GM18499 (cell line): ENCODE data around the gene KRT24.
"Not testable (repeated sequence)": the region's sequence is repeated elsewhere in the genome, so short reads cannot be mapped to it uniquely, and the experiment has no call there.

ENCODE experiments used
- ATAC-seq: cut with Tn5 transposase; IDR thresholded peaks from one replicate; pipeline ENCODE4 v1.9.1; 2021; ENCODE audit warnings: moderate number of reproducible peaks; ENCODE audit not compliant: insufficient read depth, unreplicated experiment

KRT24 gene

DNA sequence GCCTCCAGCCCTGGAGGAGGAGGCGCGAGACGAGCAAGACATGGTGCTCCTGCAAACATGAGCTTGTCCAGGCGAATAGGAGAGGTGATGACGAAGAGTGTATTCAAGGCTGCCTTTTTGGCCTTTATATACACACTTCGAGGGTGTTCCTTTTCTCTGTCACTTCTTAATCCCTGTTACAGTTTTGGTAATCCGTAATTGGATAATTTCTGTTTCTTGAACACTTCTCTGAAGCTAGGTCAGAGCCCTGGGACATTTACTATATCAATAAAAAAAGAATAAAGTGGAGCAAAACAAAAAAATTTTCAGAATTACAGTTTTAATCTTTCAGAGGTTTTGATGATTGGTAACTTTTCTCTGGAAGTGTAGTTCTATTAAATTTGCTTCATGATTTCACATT lies at the start of gene KRT24:
TSS of gene KRT24 (minus strand) at position 101 of the 400 bp plus-strand sequence. CDS start at position 42, 59 bp downstream.
- ATAC-seq = no peak

DNA sequence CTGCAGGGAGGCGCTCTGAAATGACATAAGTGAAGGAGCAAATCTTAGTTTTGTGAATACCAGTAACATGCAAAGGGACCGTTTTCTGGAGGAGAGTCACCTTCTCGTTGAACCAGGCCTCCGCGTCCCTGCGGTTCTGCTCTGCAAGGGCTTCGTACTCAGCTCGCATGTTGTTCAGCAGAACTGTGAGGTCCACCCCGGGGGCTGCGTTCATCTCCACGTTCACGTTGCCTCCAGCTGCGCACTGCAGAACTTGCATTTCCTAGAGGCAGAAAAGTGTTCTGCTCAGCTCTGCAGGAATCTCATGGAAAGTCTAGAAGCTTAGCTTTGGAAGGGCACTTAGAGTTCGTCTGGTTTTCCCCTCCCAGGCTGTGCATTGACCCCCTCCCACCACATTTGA lies 47.5 kb upstream of the KRT24 start:
- no peak for ATAC-seq

DNA sequence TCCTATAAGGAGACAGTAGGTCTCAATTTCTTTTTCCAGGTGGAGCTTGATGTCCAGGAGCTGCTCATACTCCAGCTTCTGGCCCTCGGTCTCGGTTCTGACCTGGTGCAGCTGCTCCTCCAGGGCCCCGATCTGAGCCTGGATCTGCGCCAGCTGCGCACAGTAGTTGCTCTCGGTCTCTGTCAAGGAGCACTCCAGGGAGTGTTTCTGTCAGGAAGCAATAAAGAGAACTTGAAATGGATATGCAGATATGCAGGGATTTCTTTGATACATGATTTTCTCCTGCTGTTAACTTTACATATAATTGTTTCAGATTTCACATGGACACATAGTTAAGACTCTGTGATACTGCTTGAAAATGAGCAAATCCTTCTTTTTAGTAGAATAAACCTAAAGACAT lies 46.8 kb upstream of the KRT24 start:
- ATAC-seq = no peak

DNA sequence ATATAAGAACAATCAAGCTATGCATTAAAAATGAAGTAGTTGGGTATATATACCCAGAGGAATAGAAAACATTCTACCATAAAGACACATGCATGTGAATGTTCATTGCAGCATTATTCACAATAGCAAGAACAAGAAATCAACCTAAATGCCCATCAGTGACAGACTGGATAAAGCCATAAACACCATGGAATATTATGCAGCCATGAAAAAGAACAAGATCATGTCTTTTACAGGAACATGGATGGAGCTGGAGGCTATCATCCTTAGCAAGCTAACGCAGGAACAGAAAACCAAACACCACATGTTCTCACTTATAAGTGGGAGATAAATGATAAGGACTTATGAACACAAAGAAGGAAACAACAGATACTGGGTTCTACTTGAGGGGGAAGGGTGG lies 45.1 kb upstream of the KRT24 start:
- not testable (repeated sequence) for ATAC-seq

DNA sequence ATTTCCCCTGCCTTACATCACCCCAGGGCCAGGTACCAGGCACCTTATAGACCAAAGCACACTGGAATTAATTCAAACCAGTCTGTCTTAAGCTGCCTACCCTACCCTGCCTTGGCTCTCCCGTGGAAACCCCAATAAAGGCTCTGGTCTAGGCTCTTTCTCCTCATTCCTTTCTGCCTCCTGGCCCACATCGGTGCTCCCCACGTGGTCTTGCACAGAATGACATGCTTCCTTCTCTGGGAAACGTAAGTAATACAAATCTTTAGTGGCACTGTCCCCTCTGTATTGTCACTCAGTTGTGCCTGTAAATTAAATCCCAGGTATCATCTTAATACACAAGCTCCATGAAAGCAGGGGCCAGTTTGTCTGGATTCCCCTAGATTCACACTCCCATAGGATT lies 35.0 kb upstream of the KRT24 start:
- ATAC-seq = no peak

DNA sequence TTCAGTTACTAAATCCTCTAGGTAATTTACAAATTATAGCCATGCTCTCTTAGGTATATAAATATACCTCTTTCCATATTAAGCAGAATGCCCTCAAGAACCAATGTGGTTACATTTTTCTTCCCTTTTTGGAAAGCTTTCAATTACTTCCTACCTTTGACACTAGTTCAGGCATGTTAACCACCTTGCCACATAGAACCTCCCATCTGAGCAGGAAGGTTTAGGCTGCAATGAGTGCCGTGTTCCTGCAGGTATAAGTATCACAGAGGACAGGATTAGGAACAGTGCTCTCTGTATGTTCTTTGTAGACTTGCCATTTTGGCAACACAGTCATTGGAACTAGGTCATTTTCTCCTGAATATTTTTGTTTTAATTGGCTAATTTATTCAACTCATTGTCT lies 31.5 kb upstream of the KRT24 start:
- ATAC-seq = no peak

DNA sequence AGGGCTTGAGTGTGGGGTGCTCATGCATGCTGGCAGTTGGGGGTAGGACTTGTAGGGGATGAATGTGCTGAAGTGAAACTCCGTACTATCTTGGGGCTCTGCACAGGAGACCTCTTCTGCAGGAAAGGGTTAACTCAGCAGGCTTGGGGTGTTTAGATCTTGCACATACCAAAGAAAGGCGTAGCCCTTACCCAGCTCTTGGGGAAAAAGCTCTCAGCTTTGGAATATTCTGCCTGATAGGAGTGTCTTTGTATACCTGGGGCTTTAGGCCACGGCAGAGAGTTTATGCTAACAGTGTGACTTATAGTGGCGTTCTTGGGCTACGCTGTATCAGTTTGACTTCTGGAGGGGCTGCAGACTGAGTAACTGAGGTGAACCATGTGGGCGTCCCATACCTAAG lies 30.5 kb upstream of the KRT24 start:
- no peak for ATAC-seq

DNA sequence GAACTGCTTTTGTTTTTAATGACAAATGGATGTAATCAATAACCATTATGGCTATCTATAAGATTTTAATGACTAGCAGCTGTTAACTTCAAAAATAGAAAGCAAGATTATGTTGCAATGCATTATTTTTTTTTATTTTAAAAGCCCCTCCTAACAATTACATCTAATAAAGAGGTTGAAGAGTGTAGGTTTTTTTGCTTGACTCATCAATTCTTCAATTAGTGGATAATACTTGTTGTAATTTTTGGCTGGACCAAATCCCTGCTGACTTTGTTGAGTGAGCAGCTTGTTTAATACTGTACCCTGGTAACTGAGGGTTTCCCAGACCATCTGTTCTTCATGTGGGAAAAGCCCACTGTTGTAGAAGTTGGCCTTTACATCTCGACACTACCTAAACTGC lies 27.4 kb upstream of the KRT24 start:
- no peak for ATAC-seq

DNA sequence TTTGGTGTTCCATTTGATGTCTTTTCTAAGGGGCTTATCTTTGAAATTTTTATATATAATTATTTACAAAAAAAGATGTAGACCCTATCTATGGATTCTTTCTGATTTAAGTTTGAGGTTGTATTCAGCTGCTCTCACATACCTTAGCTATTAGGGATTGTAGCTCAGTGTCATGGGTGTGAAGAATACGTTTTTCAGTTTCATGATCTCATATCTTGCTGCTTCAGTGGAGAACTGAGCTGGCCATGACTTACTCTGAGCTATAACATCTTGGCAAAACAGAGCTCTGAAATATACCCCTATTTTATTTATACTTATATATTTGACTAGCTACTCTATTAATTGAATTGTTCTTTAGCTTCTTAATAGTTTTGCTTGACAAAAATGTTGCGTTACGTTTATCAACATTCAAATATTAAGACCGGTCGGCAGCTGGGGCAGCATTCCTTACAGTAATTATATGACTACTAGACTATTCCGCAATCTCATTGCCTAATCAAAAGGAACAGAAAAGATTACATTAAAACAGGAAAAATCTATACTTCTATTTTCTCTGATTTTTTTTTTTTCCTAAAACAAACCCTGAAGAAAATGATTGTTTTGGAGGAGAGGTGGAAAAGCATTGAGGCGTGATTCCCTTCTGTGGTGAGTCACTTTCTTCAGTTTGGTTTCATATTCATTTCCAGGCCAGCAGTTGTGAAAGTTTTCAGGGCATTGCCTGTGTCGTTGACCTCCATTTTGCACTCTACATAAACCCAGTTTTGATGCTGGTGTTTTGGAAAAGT lies 24.1 kb upstream of the KRT24 start:
- no peak for ATAC-seq

DNA sequence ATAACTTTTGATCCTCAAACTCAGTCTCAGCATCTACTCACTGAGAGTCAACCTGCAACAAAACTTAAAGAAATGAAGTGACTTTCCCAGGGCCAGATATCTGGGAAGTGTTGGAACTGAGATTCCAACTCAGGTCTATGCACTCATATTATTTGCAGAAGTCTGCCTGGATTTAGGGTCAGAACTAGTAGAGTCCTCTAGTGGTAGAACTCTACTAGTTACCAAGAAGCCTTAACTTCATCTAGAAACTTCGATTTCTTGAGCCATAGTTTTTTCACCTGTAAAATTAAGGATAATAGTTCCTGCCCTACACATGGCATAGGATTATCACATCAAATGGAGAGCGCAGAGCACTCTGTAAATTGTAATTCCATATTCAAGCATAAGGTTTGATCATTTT lies 23.4 kb upstream of the KRT24 start:
- no peak for ATAC-seq

DNA sequence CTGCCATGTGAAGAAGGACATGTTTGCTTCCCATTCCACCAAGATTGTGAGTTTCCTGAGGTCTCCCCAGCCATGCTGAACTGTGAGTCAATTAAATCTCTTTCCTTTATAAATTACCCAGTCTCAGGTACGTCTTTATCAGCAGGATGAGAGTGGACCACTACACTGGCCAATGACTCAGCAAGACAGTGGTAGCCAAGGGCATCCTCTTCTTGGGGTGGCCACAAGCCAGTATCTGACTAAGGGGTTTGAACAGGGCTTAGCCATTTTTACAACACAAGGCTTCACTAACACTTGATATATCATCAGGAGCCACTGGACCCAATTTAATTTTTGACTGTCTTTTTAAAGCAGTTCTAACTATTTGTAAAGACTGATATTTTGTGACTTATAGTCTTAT lies 21.1 kb upstream of the KRT24 start:
- ATAC-seq = no peak

DNA sequence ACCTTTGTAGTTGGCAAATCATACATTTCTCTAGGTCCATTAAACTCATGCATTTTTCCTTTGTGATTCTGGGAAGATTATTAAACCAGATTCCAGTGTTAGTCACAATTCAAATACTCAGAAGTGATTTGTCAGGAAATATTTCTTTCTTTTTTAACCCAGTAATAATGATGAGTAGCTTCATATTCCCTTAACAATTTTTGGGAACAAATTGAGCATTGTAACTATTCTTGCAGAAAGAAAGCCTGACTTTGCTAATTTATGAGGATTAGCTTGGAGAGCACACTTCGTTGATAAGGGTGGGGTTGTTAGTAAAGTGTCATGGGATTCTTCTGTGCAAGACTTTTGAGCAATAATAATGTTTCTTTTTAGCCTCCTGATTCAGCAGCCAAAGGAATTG lies 18.7 kb upstream of the KRT24 start:
- no peak for ATAC-seq

DNA sequence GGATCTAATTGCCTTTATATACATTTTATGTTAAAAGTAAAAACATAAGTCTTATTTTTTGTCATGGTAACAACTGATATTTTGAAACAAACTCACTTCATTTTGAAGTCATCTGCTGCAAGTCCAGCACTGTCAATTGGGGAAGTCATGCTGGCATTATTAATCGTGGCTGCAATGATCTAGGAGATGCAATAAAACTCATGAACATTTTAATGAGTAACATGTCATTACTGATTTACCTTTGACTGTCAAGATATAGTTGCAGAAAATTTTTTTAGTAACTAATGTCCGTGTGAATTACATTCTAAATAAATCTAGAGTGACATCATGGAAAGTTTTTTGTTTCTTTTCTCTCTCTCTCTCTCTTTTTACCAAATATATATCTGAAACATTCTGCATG lies 17.3 kb upstream of the KRT24 start:
- ATAC-seq = no peak

DNA sequence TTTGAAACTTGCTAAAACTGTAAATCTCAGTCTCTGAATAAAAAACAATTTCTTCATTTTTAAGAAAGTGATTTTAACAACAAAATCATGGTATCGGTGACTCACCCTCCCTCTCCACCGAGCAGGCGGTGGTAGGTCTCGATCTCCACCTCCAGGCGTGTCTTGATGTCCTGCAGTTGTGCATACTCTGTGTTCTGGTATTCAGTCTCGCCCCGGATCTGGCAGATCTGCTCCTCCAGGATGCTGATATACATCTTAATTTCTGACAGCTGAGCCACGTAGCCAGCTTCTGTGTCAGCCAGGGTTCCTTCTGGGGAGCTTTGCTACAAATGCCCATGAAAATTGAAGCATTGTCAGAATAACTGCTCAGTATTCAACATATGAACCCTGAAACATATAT lies 15.4 kb upstream of the KRT24 start:
- ATAC-seq = no peak

DNA sequence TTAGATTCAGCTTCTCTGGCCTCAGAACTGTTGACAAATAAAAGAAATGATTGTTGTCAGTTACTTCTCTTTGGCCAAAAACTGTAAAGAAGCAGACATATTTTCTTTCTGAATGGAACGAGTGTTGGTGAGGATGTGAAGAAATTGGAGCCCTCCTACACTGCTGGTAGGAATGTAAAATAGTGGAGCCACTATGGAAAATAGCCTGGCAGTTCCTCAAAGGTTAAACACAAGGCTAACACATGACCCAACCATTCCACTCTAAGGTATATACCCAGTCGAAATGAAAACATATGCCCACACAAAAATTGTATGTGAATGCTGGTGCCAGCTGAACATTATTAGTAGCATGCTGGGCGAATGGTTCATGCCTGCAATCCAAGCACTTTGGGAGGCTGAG lies 14.2 kb upstream of the KRT24 start:
- ATAC-seq = no peak

DNA sequence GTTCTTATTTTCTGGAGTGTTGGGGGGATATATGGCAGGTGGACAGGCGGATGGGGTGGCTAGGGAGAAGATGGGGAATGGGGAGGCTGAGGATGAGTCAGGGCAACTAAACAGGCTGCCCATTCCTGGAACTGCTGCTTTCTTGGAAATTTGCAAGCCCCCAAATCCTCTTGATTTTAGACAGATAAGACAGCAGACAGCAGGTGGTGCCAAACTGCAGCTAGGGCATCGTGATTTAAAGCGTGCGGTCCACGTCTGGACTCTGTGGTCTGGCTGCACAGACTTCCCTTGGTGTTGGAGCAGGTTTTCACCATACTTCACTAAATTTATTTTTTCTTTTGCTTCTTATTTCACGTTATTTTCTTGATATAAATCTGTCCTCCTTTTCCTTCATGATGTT lies 10.9 kb upstream of the KRT24 start:
- no peak for ATAC-seq

DNA sequence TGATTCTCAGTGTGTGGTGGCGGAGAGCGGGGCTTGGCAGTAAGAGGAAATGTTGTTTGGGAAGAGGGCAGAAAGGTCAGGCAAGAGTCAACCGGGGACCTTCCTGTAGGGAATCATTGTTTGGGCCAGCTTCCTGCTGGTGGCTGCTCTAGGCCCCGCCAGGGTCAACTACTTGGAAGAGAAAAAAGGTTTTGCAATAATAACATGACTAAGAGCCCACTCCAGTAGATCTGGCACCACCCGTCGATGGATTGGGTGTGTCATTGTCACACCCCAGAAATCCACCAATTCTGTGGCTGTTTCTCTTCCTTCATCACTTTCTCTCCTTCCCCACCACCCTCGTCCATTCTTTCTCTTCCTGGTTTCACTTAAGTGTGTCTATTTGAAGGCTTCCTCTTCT lies 4.2 kb upstream of the KRT24 start:
- ATAC-seq = no peak

DNA sequence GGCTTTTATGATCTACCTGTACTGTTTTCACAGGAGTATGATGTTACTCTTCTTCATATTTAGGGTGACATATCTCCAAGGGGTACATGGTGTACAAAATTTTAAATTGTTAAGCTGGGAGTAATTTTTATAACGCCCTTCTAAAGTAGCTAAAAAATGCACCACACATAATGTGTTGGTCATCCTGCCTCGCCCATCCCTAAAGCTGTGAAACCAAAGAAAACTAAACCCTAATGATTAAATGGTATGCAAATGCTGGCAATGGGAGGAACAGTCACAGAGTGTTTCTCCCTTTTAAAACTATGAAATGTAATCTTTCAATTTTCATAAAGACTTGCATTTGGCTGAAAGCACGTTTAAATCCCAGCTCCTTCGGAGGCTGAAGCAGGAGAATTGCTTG lies 2.0 kb upstream of the KRT24 start:
- no peak for ATAC-seq

DNA sequence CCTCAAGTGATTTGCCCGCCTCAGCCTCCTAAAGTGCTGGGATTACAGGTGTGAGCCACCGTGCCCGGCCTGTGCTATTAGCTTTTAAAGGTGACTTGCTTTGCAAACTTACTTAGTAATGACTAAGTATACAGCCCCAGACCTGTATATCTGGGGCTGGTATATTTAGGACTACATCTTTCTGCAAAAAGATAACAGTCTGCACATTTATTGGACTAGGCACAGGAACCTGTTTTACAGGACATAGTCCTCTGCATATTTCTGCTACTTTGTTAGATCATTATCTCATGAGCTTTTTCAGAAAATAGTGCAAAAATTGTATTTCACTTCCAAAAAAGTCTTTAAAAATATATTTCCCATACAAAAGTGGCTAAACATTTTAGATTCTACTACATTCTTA lies 1.3 kb downstream of the KRT24 start:
- no peak for ATAC-seq

DNA sequence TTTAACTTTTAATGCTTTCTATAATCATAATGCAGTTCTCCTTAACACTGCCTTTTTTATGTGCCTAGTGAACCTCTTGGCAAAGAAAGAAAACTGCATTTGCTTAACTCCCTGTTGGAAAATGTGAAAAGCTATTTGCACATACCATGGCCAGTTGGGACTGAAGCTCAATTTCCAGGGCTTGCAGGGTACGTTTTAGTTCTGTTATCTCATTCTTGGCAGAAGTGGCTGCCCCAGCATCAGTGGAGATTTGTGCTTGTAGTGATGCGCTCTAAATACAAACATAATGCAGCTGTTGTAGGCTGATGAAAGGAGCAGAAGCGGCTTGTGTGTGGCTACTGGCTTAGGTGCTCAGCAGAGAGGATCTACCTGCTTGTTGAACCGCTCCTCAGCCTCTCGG lies 3.7 kb downstream of the KRT24 start:
- ATAC-seq = no peak

DNA sequence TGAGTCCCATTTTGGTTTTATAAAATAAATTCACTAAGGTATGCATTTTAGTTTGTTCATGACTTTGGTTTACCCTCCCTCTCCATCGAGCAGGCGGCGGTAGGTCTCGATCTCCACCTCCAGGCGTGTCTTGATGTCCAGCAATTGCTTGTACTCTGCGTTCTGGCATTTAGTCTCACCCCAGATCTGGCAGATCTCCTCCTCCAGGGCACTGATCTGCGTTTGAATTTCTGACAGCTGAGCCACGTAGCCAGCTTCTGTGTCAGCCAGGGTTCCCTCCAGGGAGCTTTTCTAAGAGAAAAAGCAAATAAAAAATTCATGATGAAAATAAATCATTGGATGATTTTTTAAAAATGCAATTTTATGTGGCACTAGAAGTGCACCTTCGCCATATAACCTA lies 4.2 kb downstream of the KRT24 start:
- ATAC-seq = no peak

DNA sequence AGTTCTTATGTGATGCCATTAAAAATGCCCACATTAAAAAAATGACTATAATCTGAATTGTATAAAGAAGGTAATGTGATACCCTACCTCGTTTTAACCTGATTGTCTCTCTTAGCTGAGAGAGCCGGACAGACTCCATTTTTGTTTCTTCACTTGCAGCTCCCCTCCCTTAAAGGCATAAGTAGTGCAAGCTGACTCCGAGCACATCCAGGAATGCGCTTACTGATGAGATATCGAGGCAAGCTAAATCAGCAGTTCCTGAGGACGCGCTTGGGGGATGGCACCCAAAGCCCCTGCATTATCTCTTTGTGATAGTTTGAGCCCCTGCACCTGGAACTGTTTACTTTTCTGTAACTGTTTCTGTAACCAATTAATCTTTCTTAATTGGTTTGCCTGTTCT lies 6.3 kb downstream of the KRT24 start:
- no peak for ATAC-seq

DNA sequence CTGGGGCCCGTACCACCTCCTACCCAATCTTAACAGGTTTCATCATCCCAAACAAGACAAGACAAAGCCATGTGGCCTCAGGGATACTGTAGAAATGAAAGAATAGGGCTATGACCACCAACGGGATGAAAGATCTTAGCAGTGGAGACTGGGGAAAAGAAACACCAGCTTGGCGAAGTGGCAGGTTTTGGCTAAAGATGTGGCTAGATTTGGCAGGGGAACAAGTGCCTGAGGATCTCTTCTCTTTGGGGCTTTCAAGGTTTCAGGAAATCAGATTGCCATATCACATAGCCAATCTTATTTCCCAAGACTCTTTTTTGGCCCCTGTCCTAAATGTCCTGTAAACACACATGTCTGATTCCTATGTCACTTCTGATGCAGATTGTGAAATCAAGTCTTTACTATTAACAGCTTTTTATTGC lies 6.9 kb downstream of the KRT24 start:
- no peak for ATAC-seq
